SU-DHL-6 (cell line): ENCODE results near the gene RAD23A.
A peak's percentile ranks its signal among the peaks of the same experiment; 100 is the strongest.
"Not testable (repeated sequence)": the region's sequence is repeated elsewhere in the genome, so short reads cannot be mapped to it uniquely, and the experiment has no call there.

Experiments
- H2AFZ ChIP-seq: fragments of 200-600 bp; sonication (generic); 2 replicates; pipeline ENCODE4 v1.6.1; 2014; ENCODE audit warnings: low read depth, mild to moderate bottlenecking, moderate library complexity, mixed read lengths, antibody characterized with exemption, low read length; ENCODE audit not compliant: severe bottlenecking
- H3F3A ChIP-seq: fragments of 200-600 bp; shearing (Covaris generic); 2 replicates; pipeline ENCODE4 v1.6.0; 2016; ENCODE audit warnings: antibody characterized with exemption, mild to moderate bottlenecking; ENCODE audit not compliant: insufficient read depth
- H3K27ac ChIP-seq: fragments of 200-600 bp; sonication (generic); 2 replicates; pipeline ENCODE4 v1.5.1; 2016; ENCODE audit warnings: low read depth, mild to moderate bottlenecking, low read length, moderate library complexity, mixed read lengths
- H3K27me3 ChIP-seq: fragments of 200-600 bp; sonication (generic), shearing (Covaris generic); 2 replicates; pipeline ENCODE4 v1.6.0; 2014; ENCODE audit warnings: mild to moderate bottlenecking, low read length
- H3K36me3 ChIP-seq: fragments of 200-600 bp; sonication (generic); 2 replicates; pipeline ENCODE4 v1.6.1; 2014; ENCODE audit warnings: mild to moderate bottlenecking, low read length, mixed read lengths
- H3K4me2 ChIP-seq: fragments of 300-600, 200-600 bp; shearing (Covaris generic), sonication (generic); 2 replicates; pipeline ENCODE4 v1.6.0; 2014; ENCODE audit warnings: low read length, low read depth, mild to moderate bottlenecking; ENCODE audit not compliant: poor library complexity, severe bottlenecking
- H3K4me3 ChIP-seq: fragments of 200-600 bp; sonication (generic); 2 replicates; pipeline ENCODE4 v1.5.1; 2014; ENCODE audit warnings: antibody characterized with exemption, low read length, mild to moderate bottlenecking, mixed read lengths; ENCODE audit not compliant: insufficient read depth, poor library complexity, severe bottlenecking
- H3K79me2 ChIP-seq: fragments of 200-600 bp; sonication (generic); 2 replicates; pipeline ENCODE4 v1.6.1; 2014; ENCODE audit warnings: mild to moderate bottlenecking, low read length, moderate library complexity; ENCODE audit not compliant: insufficient read depth
- H3K9ac ChIP-seq: fragments of 200-600 bp; sonication (generic); 2 replicates; pipeline ENCODE4 v1.7.0; 2014; ENCODE audit warnings: mild to moderate bottlenecking, low read length
- H3K9me2 ChIP-seq: fragments of 200-600 bp; sonication (generic); replicated peaks from 2 replicates; pipeline ENCODE4 v1.6.1; 2014; ENCODE audit warnings: low read length; ENCODE audit not compliant: insufficient read depth
- H3K9me3 ChIP-seq: fragments of 200-600 bp; sonication (generic); 2 replicates; pipeline ENCODE4 v1.6.1; 2014; ENCODE audit warnings: low read length, mixed read lengths; ENCODE audit not compliant: insufficient read depth
- H4K20me1 ChIP-seq: fragments of 200-600 bp; sonication (generic); 2 replicates; pipeline ENCODE4 v1.6.1; 2014; ENCODE audit warnings: low read depth, mild to moderate bottlenecking, antibody characterized with exemption, low read length, moderate library complexity, mixed read lengths
- EZH2phosphoT487 ChIP-seq: fragments of 200-600 bp; sonication (generic), shearing (Covaris generic); conservative IDR thresholded peaks from 2 replicates; pipeline ENCODE4 v1.6.1; 2018; ENCODE audit warnings: mild to moderate bottlenecking, antibody characterized with exemption, low read length, moderate library complexity, mixed read lengths
- TF ChIP-seq, protein P1 (sequence below): fragments of 200-600 bp; sonication (generic); IDR thresholded peaks from one replicate; pipeline ENCODE4 v1.5.1; 2017; ENCODE audit warnings: antibody characterized with exemption, mild to moderate bottlenecking, low read length, moderate library complexity; ENCODE audit not compliant: insufficient read depth, poor library complexity, severe bottlenecking

The RAD23A gene

DNA sequence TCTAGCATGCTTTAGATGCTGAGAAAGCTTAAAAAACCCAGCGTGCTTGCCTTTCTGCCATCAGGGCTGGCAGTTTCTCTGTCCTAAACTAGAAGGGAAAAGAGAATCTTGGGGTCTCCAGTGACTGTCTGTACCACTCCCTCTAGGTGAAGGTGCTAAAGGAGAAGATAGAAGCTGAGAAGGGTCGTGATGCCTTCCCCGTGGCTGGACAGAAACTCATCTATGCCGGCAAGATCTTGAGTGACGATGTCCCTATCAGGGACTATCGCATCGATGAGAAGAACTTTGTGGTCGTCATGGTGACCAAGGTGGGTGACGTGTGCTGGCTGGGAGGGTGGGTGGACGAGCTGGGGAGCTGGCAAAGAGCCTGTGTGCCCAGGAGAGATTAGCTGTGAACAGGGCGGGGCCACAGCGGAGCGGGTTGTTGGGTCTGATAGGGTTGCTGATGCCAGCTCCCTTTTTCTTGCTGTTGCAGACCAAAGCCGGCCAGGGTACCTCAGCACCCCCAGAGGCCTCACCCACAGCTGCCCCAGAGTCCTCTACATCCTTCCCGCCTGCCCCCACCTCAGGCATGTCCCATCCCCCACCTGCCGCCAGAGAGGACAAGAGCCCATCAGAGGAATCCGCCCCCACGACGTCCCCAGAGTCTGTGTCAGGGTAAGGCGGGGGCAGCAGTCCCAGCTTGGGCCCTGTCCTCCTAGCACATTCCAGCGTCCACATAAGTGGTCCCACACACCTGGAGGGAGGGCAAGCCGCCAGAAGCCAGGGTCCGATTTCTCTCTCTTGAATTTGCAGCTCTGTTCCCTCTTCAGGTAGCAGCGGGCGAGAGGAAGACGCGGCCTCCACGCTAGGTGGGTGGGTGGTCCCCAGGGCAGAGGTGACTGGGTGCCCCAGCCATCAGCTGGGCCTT is 2.3 kb downstream of the RAD23A start:
- H3K79me2 ChIP-seq, result peaks cover 30% of the 10 kb centered on the region
- H3K27ac ChIP-seq, result no peak overlapping the region
- no peaks in the 10 kb centered on the region for H4K20me1 ChIP-seq

GRCh38 chr19:12948612-12949362 is 3.1 kb downstream of the RAD23A start:
- Histone ChIP-seq H3K4me2 (no peak overlapping the region), H3F3A (peaks cover 29% of the 10 kb centered on the region), H2AFZ (no peak overlapping the region), H3K36me3 (peaks cover 14% of the 10 kb centered on the region; the same call in 1 of the 2 replicates), H3K79me2 (peaks cover 30% of the 10 kb centered on the region), H3K9me3 (no peaks in the 10 kb centered on the region), H3K27me3 (no peaks in the 10 kb centered on the region), H3K27ac (no peak overlapping the region), H3K9ac (no peak overlapping the region), H4K20me1 (no peaks in the 10 kb centered on the region; the same call in 1 of the 2 replicates), H3K9me2 (no peaks in the 10 kb centered on the region), H3K4me3 (no peak overlapping the region)
- no peak for TF ChIP-seq EZH2phosphoT487

More for the DNA sequence above, 2.3 kb downstream of the RAD23A start:
- H3K9me3 ChIP-seq, result no peaks in the 10 kb centered on the region
- H3K9ac ChIP-seq, result peak overlapping the region; percentile 84; the same call in 1 of the 2 replicates
- H3K9me2 ChIP-seq, result no peaks in the 10 kb centered on the region
- H3K4me3 ChIP-seq, result no peak overlapping the region
- peaks cover 13% of the 10 kb centered on the region for H3K36me3 ChIP-seq
- peaks cover 33% of the 10 kb centered on the region for H3F3A ChIP-seq
- TF ChIP-seq, protein P1, sequence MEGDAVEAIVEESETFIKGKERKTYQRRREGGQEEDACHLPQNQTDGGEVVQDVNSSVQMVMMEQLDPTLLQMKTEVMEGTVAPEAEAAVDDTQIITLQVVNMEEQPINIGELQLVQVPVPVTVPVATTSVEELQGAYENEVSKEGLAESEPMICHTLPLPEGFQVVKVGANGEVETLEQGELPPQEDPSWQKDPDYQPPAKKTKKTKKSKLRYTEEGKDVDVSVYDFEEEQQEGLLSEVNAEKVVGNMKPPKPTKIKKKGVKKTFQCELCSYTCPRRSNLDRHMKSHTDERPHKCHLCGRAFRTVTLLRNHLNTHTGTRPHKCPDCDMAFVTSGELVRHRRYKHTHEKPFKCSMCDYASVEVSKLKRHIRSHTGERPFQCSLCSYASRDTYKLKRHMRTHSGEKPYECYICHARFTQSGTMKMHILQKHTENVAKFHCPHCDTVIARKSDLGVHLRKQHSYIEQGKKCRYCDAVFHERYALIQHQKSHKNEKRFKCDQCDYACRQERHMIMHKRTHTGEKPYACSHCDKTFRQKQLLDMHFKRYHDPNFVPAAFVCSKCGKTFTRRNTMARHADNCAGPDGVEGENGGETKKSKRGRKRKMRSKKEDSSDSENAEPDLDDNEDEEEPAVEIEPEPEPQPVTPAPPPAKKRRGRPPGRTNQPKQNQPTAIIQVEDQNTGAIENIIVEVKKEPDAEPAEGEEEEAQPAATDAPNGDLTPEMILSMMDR, result no peak
- no peak for TF ChIP-seq EZH2phosphoT487
- no peak overlapping the region for H2AFZ ChIP-seq
- H3K27me3 ChIP-seq, result no peaks in the 10 kb centered on the region
- H3K4me2 ChIP-seq, result peak overlapping the region; percentile 87

GRCh38 chr19:12949363-12950283 is 4.0 kb downstream of the RAD23A start:
- Histone ChIP-seq H2AFZ (no peak overlapping the region), H3K9ac (no peak overlapping the region), H3K27ac (no peak overlapping the region), H3K79me2 (peaks cover 33% of the 10 kb centered on the region), H3K4me3 (no peak overlapping the region), H3K9me3 (no peaks in the 10 kb centered on the region), H3K4me2 (no peak overlapping the region), H3K36me3 (peaks cover 13% of the 10 kb centered on the region; the same call in 1 of the 2 replicates), H3F3A (peaks cover 29% of the 10 kb centered on the region), H4K20me1 (no peaks in the 10 kb centered on the region; the same call in 1 of the 2 replicates), H3K27me3 (no peaks in the 10 kb centered on the region), H3K9me2 (no peaks in the 10 kb centered on the region)
- TF ChIP-seq EZH2phosphoT487, result no peak
- TF ChIP-seq, protein P1, result no peak

- not testable (repeated sequence) for H4K20me1 ChIP-seq, H3K4me2 ChIP-seq, H2AFZ ChIP-seq, H3K9me3 ChIP-seq, H3K27ac ChIP-seq, H3K27me3 ChIP-seq, H3K9ac ChIP-seq, H3K9me2 ChIP-seq, H3K4me3 ChIP-seq
- peaks cover 35% of the 10 kb centered on the region for H3F3A ChIP-seq
- H3K36me3 ChIP-seq, result peaks cover 10% of the 10 kb centered on the region; the same call in 1 of the 2 replicates
- H3K79me2 ChIP-seq, result peaks cover 34% of the 10 kb centered on the region
Measured at GRCh38 chr19:12952050-12952449, 6.4 kb downstream of the RAD23A start.
